Measurements from ENCODE around the gene TLK2. TPM values are rescaled to one million over a fixed set of nuclear protein-coding genes. Genes with fewer than 3 reads are reported as not detected.

The TLK2 gene
- total RNA-seq, 3 donors from 2014 or later (not counting 1 experiment from before 2014, with no cell fraction given) = 63.8 to 77.2 (median 68.2) TPM

DNA sequence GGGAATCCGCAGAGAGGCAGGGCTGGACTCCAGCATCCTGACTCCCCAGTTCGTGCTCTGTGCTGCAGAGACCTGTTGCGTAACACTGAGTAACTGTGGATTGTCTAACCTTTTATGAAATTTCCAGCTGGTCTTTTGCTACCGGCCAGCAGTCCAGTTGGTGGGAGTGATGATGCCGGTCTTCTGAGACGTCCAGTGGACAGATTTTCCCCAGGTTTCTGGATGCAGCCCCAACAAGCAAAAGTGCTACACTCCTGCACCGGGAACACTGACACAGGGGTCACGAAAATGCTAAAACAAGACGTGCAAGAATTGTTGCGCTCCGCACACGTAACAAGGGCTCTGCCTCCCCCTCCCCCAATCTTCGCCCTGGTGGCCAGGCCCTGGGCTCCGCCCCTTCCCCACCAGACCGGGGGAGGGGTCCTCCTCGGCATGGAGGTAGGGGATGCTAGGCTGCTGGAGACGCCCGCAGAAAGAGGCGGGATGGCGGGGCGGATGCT lies 148.1 kb downstream of the TLK2 start:
- Histone ChIP-seq H3K36me3 (ENCODE audit: control insufficient read depth, insufficient read depth, low read length) (no peaks in the 10 kb centered on the region), H3K4me3 (ENCODE audit: low read length) (no peak overlapping the region), H3K27me3 (ENCODE audit: control insufficient read depth, insufficient read depth, low read length) (peaks cover 9% of the 10 kb centered on the region), H3K9me3 (ENCODE audit: control insufficient read depth, insufficient read depth, low read length) (no peaks in the 10 kb centered on the region), H3K27ac (ENCODE audit: low read length) (no peak overlapping the region), H3K4me1 (ENCODE audit: control insufficient read depth, insufficient read depth, low read length) (peaks cover 20% of the 10 kb centered on the region)
- intact Hi-C loops (cut with micrococcal nuclease) = no loop called here
- no peak for DNase-seq
- Mint-ChIP-seq H3K27me3 (ENCODE audit: low read depth in 2 of 2) (peaks cover 23 to 24% of the 10 kb centered on the region in 2 donors), H3K4me1 (peaks cover 5 to 7% of the 10 kb centered on the region in 2 donors), H3K9me3 (no peaks in the 10 kb centered on the region), H3K36me3 (no peaks in the 10 kb centered on the region), H3K4me3 (peak overlapping the region; percentile 28), H3K27ac (no peak overlapping the region)
- no peak for ATAC-seq
- TF ChIP-seq, protein P1, sequence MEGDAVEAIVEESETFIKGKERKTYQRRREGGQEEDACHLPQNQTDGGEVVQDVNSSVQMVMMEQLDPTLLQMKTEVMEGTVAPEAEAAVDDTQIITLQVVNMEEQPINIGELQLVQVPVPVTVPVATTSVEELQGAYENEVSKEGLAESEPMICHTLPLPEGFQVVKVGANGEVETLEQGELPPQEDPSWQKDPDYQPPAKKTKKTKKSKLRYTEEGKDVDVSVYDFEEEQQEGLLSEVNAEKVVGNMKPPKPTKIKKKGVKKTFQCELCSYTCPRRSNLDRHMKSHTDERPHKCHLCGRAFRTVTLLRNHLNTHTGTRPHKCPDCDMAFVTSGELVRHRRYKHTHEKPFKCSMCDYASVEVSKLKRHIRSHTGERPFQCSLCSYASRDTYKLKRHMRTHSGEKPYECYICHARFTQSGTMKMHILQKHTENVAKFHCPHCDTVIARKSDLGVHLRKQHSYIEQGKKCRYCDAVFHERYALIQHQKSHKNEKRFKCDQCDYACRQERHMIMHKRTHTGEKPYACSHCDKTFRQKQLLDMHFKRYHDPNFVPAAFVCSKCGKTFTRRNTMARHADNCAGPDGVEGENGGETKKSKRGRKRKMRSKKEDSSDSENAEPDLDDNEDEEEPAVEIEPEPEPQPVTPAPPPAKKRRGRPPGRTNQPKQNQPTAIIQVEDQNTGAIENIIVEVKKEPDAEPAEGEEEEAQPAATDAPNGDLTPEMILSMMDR (IDR thresholded peaks at IDR 0.05) = no peak
- WGBS (ENCODE audit: insufficient coverage) = 27% methylated on average over 21 of the region's 21 CpGs

DNA sequence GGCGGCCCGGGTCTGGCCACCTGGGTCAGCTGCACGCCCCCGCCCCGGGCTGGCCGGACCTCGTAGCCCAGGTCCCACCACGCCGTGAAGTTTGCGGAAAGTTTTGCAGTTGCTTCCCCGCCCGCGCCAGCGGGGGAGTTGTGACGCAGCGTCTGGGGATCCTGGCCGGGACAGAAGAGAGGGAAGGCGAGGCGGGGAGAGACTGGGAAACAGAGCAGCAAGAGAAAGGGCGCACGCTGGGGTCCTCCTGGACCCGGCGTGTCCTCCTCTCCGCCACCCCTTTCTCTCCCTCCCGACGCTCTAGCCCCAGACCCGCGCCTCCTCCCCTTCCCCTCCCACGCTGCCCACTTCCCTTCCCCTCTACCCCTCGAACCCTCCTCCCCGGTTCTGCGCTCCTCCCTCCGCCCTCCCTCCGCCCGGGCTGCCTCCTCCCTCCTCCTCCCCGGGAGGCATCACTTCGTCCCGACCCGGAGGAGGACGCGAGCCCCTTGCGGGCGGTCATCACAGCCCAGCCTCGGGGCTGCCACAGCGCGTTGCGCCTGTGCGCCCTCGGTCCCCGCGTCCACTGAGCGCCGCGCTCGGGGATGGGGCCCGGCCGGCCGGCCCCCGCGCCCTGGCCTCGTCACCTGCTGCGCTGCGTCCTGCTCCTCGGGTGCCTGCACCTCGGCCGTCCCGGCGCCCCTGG lies 148.7 kb downstream of the TLK2 start, which contains the start of gene MRC2:
Gene MRC2 (plus strand): TSS at position 452 of the 685 bp plus-strand sequence. CDS start 133 bp downstream, at position 585.
- peaks cover 9% of the 10 kb centered on the region for H3K27me3 ChIP-seq (ENCODE audit: control insufficient read depth, insufficient read depth, low read length)
- peaks cover 20% of the 10 kb centered on the region for H3K4me1 ChIP-seq (ENCODE audit: control insufficient read depth, insufficient read depth, low read length)
- ATAC-seq (peak in 2 of 3 donors; percentile 21 to 52), DNase-seq (peak in 1 of 2 donors; percentile 18)
- no peaks in the 10 kb centered on the region for H3K36me3 ChIP-seq (ENCODE audit: control insufficient read depth, insufficient read depth, low read length)
- no peak within 1 kb of the TSS for H3K27ac Mint-ChIP-seq
- H3K36me3 Mint-ChIP-seq = no peaks in the 10 kb centered on the region
- TF ChIP-seq, protein P1 (IDR thresholded peaks at IDR 0.05) = no peak
- peak within 1 kb of the TSS; percentile 73 for H3K4me3 Mint-ChIP-seq
- no peaks in the 10 kb centered on the region for H3K9me3 ChIP-seq (ENCODE audit: control insufficient read depth, insufficient read depth, low read length)
- peaks cover 5 to 7% of the 10 kb centered on the region in 2 donors for H3K4me1 Mint-ChIP-seq
- H3K27me3 Mint-ChIP-seq (ENCODE audit: low read depth in 2 of 2) = peaks cover 23 to 27% of the 10 kb centered on the region in 2 donors
- H3K27ac ChIP-seq (ENCODE audit: low read length) = no peak within 1 kb of the TSS
- H3K9me3 Mint-ChIP-seq = no peaks in the 10 kb centered on the region
- WGBS (ENCODE audit: insufficient coverage) = under 1% methylated on average over 68 of the region's 68 CpGs
- H3K4me3 ChIP-seq (ENCODE audit: low read length) = peak within 1 kb of the TSS; percentile 6
- intact Hi-C loops (cut with micrococcal nuclease) = no loop called here

DNA sequence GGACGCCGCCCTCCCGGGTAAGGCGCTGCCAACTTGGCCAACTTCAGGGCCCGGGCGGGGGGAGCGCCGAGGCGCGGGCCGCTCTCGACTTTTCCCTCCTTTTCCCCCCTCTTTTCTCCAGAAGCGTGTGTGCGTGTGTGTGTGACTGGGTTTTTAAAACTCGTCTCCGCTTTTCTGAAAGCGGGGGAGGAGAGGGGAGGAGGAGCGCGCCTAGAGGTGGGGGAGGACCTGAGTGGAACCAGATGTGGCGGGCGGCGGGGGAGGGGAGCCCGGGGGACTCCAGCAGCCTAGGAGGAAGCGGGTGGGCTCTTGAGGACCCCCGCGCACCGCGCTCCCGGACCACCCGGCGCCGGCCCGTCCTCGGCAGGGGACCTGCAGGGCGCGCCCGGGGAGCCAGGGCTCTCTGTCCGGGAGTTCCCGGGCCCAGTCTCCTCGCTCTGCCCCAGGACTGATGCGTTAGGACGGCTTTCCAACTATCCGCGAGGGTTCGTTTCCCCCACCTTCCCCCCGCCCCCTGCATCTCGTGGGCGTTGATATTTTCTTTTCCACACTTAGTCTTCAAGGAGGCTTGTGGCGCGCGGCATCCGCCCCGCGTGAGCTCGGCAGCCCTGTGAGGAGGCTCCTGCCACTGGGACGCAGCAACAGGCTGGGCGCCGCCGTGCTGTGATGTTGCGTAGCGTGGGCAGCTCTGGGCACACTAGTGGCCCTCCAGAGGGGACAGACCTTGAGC lies 149.4 kb downstream of the TLK2 start:
- Mint-ChIP-seq H3K27me3 (ENCODE audit: low read depth in 2 of 2) (peaks cover 23 to 29% of the 10 kb centered on the region in 2 donors), H3K9me3 (no peaks in the 10 kb centered on the region), H3K27ac (no peak overlapping the region), H3K4me3 (peak overlapping the region; percentile 73), H3K4me1 (peaks cover 5 to 7% of the 10 kb centered on the region in 2 donors), H3K36me3 (no peaks in the 10 kb centered on the region)
- Histone ChIP-seq H3K27ac (ENCODE audit: low read length) (no peak overlapping the region), H3K4me3 (ENCODE audit: low read length) (no peak overlapping the region), H3K9me3 (ENCODE audit: control insufficient read depth, insufficient read depth, low read length) (no peaks in the 10 kb centered on the region), H3K27me3 (ENCODE audit: control insufficient read depth, insufficient read depth, low read length) (peaks cover 9% of the 10 kb centered on the region), H3K4me1 (ENCODE audit: control insufficient read depth, insufficient read depth, low read length) (peaks cover 20% of the 10 kb centered on the region), H3K36me3 (ENCODE audit: control insufficient read depth, insufficient read depth, low read length) (no peaks in the 10 kb centered on the region)
- DNase-seq (peak in 1 of 2 donors; percentile 44), ATAC-seq (peak in 1 of 3 donors; percentile 37)
- TF ChIP-seq, protein P1 (IDR thresholded peaks at IDR 0.05) = no peak
- intact Hi-C loops (cut with micrococcal nuclease) = no loop called here
- under 1% methylated on average over 52 of the region's 61 CpGs for WGBS (ENCODE audit: insufficient coverage)

Measured in natural killer cell (primary cell).